ENCODE results near the gene PTPN1.

DNA sequence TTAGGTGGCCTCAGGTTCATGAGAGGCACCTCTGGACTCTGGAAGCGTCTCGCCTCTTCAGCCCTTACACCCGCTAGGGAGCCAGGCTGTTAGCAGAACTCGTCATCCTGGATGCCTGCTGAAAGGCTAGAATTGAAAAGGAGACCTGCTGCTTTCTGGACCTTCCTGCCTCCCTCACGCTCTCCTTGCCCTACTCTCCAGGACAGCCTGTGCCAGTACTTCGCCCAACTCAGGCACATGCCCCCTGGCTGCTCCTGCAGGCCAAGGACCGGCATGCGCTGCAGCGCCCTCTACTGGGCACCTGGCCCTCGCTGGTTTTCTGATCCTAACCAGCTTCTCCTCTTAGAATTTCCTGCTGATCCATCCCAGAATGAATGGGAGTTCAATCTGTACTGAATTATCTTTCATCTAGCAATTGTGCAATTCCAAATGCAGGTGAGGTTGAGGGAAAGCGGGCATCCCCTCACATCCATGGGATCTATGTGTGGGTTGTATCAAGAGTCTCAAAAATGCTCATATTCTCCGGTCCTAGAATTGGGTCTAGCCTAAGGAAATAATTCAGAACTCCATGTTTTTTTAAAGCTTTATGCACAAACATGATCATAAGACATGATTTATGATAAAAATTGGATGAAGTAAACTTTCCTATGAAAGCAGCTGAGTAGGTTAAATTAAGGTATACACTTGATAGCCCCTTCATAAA, 78.0 kb downstream of the PTPN1 start:
- TF ChIP-seq ATF3 (IDR thresholded peaks at IDR 0.05; ENCODE audit: borderline replicate concordance, extremely low read depth, low read depth, low read length): no peak
- TF ChIP-seq EZH2 (IDR thresholded peaks at IDR 0.05; ENCODE audit: borderline replicate concordance, control insufficient read depth, low read depth, low read length): no peak
- no peak for TF ChIP-seq NKRF (conservative IDR thresholded peaks at IDR 0.05)
- TF ChIP-seq YY1 (IDR thresholded peaks at IDR 0.05; ENCODE audit: low read depth, low read length): no peak
- no peak for TF ChIP-seq DPF2 (IDR thresholded peaks at IDR 0.05)
- peak; percentile 86 to 97 (median 93) for TF ChIP-seq CTCF (IDR thresholded peaks at IDR 0.05 in 2 of 3, conservative IDR thresholded peaks at IDR 0.05 in 1 of 3; ENCODE audit: control insufficient read depth in 2 of 3, extremely low read depth in 1 of 3, insufficient read depth in 1 of 3, low read depth in 3 of 3, low read length in 3 of 3)
- no peak for TF ChIP-seq EP300 (IDR thresholded peaks at IDR 0.05; ENCODE audit: borderline replicate concordance in 1 of 2, control insufficient read depth in 1 of 2, low read depth in 2 of 2, low read length in 2 of 2)
- no peak for TF ChIP-seq USF2 (IDR thresholded peaks at IDR 0.05; ENCODE audit: borderline replicate concordance, low read depth, low read length)
- TF ChIP-seq CHD1 (IDR thresholded peaks at IDR 0.05; ENCODE audit: low read depth, low read length): no peak
- TF ChIP-seq RFX5 (IDR thresholded peaks at IDR 0.05; ENCODE audit: low read depth, low read length): no peak

Measured in GM12878 (cell line).